ENCODE measurements around the gene BEGAIN.
A peak's percentile ranks its signal among the peaks of the same experiment; 100 is the strongest.

BEGAIN gene

DNA sequence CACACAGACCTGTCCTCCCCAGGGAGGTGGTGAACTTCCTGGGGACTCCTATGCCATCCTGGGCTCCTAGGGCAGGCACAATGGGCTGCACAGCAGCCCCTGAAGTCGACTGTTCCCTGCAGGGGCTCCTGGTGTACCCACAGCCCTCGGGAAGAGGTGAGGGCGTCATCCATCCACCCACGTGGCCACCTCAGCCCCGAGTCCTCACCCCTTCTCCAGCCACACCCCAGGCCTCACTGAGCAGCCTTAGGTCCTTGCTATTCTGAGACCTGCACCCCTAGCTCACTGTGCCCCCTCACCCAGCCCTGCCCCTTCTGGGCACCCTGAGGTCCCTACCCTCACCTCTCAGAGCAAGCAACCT, 38.9 kb downstream of the BEGAIN start:
- DNase-seq = no peak

DNA sequence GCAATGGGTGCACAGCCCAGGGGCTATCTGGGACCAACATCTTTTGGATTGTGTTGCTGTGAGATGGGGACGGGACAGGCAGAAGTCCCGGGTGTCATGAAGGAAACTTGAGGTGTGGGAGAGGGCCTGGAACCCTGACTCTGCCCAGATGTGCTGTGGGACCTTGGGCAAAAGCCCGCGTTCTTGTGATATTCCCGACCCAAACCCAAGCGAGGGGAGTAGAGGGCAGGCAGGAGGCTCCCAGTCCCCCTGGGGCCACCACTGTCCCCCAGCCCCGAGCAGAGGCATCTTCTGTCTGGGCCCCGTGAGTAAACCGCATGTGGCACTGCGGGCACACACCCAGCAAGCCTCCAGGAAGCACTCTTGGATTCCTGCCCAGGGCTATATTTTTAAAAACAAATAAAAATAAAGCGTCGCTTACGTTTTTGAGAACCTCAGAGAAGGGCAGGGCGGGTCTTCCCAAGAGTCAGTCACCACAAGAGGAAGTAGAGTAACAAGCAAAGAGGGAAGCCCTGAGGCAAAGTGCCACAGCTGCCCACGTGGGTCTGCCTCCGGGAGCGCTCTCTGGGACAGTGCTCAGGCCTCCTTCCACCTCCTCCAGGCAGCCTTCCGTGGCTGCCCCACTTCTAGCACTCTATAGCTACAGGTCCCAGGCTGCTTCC, 39.5 kb downstream of the BEGAIN start:
- DNase-seq = peak; percentile 76

DNA sequence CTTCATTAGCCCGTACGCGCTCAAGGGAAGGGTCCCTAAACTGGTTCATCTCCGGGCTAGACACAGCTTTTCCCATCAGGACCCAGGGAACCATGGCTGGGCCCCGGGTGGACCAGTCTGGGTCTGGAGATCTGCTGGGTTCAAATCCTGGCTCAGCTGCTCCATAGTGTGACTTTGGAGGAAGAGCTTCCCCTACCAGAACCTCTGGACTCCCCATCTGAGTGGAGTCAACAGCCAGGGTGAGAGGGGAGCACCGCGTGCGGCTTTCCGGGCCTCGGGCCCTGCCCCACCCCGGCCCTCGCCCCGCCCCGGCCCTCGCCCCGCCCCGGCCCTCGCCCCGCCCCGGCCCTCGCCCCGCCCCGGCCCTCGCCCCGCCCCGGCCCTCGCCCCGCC, 41.2 kb downstream of the BEGAIN start:
- DNase-seq = no peak

DNA sequence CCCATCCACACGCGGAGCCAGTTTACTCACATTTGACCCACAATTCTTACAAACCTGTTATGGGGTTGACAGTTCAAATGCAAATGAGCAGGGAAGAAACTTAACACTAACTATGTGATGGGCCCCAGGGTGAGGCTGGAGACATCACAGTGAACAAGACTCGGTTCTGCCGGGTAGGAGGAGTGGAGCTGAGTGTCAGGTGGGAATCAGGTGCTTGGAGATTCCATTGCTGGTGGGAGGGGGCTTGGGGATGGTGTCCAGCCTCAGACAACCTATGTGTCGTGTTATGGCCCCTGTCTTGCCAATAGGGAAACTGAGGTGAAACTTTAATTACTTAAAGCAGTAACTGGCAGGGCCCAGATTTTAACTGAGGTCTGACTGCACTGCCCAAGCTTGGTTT, 41.9 kb downstream of the BEGAIN start:
- DNase-seq = no peak

DNA sequence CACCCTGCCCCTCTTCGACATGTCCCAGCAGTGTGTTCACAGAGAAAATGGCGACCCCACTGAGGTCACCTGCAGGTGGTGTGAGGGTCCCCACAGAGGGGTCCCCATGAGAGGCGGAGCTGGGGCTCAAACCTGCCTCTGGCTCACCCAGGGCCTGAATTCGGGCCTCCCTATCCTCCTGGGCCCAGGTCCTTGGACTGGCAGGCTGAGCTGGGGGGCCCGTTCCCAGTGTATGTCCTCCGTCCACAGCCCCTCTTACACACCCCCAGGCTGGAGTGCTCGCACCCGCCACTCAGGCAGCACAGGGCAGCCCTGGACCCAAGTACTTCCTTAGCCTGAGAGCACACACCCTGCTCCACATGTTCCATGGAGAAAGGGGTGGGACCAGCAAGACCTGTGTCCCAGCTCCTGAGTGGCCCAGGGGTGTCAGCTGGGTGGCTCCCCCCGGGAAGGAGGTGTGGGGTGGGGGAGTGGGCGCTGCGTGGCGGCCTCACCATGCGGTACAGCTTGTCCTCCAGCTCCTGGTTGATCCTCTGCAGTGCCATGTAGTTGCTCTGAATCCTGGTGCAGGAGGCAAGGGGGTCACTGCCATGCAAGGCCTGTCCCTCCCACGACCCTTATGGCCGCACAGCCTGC, 42.6 kb downstream of the BEGAIN start:
- DNase-seq = no peak

DNA sequence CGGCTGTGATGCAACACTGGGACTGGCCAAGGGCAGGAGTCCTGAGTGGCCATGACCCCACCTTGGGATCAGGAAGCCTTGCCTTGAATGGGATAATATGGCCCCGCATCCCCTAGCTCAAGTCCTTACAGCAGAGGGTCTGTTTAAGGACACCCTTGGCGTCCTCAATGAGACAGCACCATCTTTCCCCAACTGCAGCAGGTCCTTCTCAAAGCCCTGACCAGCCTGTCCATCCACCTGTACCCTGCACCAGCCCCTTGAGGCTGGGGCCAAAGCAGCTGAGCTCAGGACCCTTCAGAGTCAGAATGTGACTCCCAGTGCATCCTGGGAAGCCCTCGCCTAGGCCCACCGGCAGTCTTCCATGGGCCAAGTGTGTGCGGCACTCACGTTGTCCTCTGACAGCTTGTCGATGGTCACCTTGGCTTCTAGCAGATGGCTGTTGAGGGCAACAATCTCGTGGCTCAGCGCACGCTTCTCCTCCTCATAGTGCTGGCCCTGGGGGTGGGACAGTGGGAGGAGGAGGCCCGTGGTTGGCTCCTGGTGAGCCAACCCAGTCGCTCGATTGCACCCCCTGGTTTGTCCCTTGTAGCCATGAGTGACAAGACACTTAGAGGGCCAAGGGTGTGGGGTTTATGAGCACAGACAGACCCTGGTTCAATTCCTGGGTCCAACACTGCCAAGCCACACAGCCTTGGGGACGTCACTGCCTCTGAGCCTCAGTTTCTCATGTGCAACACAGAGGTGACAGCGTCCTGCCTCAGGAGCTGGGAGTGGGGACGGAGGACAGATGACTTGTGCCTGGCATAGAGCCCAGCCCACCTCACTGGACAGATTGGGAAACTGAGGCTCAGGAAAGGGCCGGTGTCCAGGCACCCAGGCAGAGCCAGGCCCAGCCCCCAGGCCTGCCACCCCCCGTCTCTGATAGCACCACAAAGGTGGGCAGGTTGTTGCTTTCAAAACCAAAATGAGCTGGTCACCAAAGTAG, 43.5 kb downstream of the BEGAIN start:
- no peak for DNase-seq

DNA sequence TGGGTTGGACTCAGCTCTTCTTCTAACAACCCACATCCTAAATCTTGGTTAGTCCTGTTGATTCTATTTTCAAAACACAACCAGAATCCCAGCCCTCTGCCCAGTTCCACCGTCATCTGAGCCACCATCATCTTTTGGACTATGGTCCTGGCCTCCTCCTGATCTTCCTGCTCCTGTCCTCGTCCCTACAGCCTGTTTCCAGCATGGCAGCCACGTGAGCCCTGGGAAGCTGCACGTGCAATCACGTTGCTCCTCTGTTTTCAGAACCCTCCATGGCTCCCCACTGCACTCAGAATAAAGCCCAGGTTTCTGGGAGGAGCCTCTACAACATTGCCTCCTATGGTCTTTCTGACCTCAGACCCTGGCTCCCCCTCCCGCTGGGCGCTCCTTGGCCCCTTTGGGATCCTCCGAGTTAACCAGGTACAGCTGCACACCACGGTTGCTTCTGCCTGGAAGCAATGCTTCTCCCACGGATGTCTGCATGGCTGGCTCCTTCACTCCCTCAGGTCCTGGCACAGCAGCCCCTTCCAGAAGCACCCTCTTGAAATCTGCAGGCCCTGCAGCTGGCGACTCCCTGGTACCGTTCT, 44.5 kb downstream of the BEGAIN start:
- no peak for DNase-seq

DNA sequence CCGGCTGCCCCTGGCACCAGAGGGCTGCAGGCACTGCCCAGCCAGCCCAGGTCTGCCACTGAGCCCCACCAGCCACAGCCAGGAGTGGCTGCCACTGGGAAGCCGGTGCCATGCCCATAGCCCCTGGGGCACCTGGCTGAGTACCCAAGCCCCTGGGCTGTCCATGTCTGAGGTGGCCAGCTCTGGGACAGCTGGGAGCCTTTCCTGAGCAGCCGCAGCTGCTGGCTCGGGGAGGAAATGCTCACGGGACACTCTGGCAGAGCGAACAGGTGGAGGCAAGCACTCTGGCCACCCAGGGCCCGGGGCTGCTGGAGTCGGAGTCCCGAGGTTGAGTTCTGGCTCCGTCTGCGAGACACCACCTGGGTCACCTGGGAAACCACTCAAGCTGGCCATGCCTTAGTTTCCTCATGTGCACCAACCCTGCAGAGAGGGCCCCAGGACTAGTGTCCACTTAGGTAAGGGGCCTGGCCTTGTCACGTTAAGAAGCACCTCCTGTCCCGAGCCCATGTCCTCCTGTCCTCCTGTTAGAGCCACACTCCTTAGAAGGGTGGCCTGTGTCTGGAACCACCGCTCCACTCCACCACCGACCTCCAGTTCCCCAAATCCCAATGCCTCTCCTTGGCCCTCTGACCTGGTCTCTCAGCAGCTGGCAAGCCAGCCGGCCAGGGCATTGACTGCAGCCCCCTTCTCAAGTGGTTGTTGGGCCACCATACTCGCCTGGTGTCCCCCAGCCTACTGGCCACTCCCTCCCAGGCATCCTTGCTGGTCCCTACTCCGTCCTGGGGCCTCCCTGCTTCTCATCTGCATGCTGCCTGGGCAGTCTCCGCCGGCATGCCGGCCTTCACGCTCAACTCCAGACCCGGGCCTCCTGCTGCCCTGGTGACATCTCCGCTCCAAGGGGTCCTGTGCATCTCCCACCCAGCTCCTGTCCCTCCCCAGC, 45.3 kb downstream of the BEGAIN start:
- DNase-seq = no peak

DNA sequence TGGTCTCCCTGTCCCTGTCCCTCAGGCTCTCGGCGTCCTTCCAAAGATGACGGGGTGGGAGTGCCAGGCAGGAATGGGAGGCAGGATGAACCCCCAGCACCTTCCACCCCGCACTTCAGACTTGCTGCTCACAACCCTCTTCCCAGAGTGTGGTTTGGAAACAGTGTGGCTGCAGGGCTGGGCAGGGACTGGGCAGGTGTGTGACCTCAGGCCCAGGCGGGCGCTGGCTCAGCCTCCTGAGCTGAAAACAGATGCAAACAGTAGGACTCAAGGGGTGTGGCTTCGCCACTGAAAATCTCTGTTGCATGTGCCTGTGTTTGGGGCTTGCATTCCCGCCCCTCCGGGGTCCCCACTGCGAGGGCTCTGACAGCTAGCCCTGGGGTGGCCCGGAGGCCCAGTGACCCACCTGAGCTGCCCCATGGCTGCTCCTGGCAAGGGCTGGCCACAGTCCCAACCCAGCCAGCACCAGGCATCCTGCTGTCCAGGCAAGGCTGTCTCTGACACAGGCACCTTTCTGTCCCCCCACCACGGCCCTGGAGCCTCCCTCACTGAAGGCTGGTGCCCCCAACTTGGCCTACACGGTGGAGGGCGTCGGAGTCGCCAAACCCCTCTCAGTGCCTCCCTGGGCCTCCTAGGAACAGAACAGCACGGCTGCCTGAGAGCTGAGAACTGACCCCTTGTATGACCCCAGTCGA, 46.1 kb downstream of the BEGAIN start:
- DNase-seq = no peak

DNA sequence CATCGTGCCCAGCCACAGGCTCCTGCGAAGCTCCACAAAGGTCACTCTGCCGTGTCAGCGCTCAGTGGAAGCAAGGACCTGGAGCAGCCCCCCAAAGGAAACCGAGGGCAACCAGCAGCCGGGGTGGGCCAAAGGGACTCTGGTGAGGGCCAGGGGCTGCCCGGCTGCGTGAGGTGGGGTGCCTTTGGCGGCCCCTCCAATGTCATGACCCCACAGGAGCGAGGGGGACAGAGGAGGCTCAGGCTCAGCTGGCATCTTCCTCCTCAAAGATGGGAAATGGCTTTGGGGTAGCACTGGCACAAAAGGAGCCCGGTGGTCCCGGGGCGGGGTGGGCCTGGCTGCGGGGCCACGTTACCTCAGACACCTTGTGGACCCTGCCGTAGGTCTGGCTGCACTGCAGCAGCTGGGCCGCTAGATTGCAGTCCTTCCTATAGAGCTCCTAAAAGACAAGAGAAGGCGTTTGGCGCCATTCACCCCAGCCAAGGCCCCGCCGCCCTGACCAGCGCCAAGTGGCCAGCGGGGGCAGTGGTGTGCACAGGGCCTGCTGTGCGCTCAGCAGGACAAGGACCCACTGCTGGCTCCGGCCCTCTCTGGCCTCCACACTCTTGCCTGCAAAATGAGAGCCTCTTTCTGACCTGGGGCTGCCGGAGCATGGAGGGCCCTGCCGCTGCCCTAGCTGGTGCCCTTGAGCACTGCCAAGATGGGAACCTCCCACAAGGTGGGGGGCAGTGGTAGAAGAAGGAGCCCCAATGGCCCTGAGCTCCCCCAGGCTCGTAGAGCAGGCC, 46.9 kb downstream of the BEGAIN start:
- DNase-seq = peak; percentile 14

DNA sequence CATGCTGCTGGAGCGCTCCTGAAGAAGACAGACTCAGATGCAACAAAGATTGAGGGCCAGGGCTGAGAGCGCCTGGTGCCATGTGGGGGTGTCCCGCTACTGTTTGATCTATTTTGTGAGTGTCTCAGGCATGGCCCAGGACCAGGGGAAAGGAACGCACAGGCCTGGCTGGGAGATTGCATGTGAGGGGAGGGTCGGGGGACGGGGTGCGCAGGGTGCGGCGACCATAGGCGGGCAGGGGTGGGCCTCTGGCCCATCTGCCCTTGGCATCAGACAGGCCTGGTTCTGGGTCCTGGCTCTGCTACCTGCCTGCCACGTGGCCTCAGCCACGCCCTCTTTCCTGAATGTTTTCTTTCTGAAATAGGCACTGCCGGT, 47.5 kb downstream of the BEGAIN start:
- DNase-seq = no peak

DNA sequence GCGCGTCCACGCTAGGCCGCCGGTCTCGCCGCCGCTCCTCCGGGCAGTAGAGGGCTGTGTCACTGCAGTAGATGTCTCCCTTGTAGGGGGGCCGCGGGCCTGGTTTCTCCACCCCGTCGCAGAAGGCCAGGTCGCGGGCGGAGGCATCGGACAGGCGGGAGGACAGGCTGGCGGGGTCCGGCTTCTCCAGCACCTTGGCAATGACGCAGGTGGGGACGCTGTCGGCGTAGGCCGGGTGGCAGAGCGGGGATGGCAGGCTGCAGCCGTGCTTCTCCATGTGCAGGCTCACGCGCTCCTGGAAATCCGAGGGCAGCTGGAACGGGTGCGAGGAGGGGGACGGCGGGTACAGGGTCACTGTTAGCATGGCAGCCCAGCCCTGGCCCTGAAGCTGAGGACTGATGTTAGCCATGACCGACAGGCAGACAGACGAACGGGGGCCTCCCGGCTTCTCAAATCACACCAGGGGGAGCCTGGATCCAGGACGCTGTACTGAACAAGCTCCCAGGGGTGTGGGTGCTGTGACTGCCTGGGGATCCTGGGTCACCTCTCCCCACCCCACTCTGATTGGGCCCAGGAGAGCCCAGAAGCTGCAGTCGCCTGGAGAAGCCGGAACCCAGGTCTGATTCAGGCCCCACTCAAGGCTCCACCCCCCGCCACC, 48.1 kb downstream of the BEGAIN start:
- peak; percentile 18 for DNase-seq

DNA sequence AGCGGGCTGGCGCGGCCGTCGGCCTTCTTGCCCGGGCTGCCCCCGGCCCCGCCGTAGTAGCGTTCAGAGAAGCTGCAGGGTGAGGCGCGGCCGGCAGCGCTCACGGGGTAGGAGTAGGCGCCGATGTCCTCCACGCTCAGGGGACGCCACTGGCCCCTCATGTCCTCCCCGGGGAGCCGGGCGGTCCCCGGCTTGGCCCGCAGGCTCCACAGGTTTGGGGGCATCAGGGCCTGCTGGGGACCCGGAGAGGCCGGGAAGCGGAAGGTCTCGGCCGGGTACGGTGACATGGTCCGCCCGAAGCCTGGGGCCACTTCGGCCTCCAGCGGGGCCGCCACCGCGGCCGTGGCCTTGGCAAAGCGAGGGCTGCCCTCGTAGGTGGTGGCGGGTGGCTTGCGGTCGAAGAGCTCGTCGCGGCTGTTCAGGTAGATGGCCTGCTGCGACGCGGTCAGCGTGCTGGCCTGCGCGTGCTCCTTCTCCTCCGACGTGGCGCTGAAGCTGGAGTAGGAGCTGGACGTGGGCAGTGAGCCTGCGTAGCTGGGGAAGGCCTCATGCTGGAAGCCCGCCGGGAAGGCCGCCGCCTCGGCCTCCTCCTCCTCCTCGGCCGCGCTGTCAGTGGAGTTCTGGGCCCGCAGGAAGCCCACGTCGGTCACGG, 48.7 kb downstream of the BEGAIN start:
- no peak for DNase-seq

DNA sequence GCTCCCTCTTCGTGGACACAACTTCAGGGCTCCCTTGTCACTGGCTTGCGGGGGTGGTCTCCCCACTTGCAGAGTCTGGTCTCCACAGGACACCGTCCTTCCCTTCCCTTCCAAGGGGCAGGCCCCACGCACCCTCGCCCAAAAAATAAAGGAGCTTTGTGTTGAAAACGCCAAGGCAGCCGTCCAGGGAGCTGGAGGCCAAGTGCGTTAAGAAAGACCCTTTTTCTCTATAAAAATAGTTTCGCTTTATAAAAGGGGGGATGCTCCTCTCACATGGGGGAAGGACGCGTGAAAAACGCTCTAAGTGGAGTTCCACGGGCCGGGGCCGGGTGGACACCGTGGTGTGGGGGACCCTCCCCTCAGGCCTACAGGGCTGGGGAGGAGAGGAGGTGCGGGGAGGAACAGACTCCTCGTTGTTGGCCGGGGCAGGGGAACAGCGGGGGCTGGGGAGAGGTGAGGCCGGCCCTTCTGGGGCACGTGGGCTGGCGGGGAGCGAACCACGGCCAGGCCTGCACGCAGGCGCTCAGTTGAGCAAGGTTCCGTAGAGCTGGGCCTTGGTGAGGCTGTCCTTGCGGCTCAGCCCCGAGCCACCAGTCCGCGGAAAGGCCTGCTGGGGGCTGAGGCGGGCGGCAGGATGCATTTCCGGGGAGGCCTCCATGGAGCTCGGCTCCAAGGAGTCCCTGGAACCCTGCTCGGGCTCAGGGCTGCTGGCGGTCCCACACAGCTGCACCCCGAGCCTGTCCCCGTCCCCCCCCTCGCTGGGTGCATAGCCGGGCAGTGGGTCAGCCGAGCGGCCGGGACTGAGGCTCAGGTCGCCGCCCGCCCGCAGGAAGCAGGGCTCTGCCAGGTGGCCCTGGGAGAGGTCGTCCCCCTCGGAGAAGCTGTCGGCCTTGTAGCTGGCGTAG, 49.5 kb downstream of the BEGAIN start:
- DNase-seq = peak; percentile 60

DNA sequence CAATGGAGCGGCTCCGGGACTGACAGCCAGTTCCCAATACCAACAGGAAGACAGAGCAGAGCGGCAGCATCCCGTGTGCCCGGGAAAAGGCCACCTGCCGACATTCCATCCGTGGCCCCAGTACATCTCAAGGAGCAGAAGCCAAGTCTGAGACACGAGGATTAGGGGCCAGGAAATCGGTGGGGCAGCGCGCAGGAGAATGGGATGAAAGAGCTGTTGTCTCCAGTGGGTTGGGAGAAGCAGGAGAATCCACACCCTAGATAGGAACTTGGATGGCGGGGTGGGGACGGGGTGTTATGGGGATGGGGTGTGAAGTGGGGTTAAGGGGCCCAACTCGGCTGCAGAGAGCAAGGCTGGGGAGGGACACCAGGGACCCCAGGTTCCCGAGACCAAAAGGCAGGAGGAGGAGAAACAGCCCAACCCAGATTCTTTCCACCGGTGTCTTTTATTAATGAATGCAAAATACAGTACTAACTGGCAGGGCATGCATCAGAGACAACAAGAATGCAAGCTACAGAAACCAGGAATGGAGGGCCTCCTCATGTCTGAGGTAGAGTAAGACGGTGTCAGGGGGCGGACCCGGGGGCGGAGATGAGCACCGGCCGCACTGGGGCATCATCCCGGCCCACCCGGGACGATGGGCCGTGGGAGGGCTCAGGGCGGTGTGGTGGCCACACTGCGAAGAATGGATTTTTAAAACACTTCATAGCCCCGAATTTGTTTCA, 50.3 kb downstream of the BEGAIN start:
- DNase-seq = peak; percentile 17

DNA sequence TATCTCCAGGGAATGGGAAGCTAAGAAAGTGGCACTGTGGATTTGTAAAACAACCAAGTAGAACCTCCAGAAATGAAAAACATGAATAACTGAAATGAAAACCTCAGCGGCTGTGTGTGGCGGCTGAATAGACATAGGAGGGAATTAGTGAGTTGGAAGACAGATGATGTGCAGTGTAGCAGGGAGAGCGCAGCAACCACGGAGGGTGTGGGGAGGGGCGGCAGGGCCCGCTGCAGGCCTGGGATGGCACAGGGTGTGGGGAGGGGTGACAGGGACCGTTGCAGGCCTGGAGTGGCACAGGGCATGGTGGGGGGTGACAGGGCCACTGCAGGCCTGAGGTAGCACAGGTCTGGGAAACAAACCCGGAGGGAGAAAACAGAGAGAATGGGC, 51.1 kb downstream of the BEGAIN start:
- peak; percentile 22 for DNase-seq

DNA sequence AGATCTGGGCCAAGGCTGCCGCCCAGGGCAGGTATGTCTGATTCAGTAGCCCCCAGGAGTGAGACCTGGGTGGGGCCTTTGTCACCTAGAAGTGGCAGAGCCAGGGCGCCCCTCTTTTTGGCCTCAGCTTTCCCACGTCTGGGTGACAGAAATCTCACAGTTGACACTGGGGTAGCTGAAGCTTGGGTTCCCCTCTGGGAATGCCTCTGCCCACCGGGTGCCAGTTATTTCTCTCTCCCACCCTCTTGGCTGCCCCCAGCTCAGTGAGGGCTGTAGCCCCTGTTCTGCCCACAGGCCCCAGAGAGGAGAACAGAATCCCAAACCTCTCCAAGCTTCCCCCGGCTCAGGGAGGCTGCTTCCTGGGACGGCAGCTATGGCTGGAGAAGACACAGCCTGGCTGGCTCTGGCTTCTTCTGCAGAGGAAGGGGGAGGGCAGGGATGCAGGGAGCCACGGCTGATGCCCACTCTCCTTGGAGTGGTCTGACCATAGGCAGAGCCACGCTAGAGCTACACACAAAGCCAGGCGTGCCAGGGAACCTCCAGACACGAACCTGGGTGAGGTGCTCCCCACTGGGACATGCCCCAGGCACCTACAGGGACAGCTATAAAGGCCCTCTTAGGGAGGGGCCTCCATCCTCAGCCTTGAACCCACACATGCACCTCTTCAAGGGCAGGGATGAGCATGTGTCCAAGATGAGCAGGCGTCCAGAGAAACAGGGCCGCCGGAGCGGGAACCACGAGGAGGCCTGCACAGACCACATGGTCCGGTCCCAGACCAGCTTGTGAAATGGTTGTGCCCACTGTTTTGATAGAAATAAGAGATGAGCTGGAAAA, 51.7 kb downstream of the BEGAIN start:
- DNase-seq = no peak
